ELR (cell line): Measurements from ENCODE around the gene GLMP.

Experiments
- DNase-seq: peaks from one replicate; pipeline ENCODE4 v3.0.0-alpha.2; 2015; ENCODE audit warnings: low read depth

GLMP gene

GRCh38 chr1:156285437-156285836 lies 10.0 kb downstream of the GLMP start:
- DNase-seq: no peak

DNA sequence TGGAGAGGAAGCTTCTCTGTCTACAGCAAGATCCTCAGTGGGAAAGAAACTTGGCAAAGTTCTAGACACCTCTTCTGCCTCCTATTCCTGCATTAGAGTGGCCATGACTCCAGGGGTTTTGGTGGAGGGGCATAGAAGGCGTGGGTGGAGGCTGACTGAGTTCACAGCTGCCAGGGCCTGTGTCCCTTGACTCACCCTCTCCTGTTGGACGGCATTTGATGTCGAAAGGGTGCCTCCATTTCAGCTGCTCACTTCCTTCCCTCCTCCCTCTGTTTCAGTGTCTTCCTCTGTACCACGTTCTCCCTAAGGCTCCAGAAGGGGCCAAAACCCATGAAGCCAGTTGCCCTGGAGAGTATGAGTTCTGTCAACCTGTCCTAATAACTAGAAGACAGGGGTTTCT lies 10.7 kb downstream of the GLMP start:
- DNase-seq: peak; percentile 40

DNA sequence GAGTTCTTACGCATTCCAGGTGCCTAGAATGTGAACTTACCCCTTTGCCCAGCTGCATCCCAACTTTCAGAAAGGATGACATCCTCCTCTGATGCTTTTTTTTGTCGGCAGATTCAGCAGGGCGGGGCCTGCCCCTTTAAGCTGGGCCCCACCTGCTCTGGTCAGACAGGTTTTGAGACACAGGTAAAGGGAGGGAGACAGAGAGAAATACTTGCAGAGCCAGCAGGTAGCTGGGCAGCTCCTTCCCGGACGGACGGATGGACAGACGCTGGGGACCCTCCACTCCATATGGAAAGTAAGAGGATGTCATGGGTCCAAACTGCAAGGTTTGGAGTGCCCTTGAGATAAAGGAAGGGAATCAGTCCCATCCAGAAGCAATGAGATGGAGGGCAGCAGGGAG lies 11.4 kb downstream of the GLMP start, which contains the start of gene TMEM79:
Gene TMEM79 (plus strand): TSS at position 214 of the 400 bp plus-strand sequence. CDS start 902 bp downstream, outside the sequence.
- DNase-seq: no peak

DNA sequence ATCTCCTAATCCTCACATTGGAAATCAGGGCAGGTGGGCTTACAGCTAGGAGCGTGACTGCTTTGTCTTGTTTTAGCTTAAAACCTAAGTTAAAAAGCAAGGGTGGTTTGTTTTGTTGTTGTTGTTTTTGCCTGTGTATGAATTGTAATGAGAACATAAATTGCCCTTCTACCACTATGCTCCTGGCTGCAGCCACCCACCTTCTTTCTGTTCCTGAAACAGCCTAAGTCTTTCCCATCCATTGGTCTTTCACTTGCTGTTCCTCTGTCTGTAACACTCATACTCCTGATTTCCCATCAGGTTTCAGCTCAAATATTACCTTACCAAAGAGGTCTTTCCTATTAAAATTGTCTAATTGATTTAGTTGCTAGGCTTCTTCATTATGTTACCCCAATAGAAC lies 12.0 kb downstream of the GLMP start:
- DNase-seq: no peak

DNA sequence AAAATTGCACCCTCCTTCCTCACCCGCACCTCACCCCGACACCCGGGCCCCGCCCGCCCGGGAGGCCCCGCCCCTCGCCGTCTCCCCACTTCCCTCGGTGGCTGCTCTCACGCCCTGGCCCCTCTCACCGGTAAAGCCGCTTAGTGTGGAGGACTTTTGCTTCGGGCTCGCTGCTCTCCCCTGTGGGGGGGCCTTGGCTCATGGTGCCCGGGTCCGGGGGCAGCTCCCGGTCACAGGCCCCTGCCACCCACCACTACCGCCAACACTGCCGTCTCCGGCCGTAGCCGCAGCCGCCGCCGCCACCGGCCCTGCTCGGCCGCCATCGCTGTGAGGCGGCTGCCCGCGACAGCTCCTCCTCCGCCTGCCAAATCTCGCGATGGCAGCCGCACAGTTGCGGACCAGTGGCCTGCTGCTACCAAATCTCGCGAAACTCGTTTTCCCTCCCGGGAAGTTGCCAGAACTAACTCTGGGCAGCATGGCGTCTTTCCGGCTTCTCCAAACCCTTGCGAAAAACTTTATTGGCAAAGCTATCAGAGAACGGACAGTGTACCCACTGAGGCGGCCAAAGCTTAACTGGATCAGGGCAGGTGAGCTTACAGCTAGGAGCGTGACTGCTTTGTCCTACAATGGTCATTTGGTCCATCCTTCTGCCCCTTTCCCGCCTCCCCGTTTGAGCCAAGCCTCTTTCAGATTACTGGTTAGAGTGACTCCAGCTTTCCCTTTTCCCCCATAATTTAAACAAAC lies 12.8 kb downstream of the GLMP start, which contains the start of gene SMG5:
Gene SMG5 (minus strand): TSS at position 347 of the 744 bp plus-strand sequence. CDS start 145 bp downstream, at position 202.
- peak; percentile 99 for DNase-seq

DNA sequence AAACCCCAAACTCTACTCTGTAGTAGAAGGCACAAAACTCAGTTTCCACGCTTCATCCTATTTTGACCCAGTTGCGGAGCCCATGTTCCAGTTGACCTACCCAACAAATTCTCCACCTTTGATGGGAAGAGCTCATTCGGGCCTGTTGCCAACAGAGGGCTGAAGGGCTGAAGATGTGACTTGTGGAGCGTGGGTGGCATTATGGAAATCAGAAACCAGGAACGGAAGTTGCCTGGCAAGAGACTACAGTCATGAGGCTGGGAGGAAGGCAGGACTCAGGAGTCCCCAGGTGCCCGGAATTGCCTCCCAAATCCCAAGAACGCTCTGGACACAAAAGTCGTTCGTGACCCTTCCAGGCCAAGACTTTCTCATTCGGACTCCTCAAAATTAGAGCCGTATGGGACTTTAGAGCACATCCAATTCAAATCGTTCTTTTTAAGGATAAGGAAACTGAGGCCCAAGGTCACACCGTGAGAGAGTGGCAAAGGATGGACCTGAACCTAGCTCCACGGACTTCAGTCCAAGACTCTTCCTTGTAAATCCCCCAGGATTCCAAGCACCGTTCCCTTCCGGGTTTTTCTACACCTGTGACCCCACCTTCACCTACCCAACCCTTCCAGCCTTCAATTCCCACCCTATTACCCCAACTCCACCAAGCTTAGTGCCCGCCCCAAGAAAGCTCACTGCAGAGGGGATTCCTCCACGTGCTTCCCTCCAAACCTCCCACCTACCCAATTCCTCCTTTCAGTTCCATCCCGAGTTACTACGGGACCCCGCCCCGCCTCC lies 13.6 kb downstream of the GLMP start:
- DNase-seq: peak; percentile 43

DNA sequence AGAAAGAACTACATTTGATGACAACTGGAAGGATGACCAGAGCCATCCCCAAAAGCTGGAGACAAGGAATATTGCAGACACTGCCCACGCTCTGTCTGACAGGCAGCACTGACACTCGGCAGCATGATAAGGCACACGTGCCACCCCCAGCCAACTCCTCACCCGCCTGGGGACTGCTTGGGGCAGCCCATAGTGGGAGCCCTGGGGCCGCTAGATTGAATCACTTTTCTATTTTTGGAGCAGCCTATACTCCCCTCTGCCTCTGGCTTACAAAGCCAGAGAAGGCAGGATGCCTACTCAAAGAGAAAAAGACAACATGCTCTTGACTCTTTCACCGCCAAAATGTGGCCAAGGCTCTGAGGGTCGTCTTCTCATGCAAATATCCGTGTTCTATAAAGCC lies 14.2 kb downstream of the GLMP start:
- peak; percentile 62 for DNase-seq

GRCh38 chr1:156279837-156280236 lies 15.6 kb downstream of the GLMP start:
- no peak for DNase-seq

DNA sequence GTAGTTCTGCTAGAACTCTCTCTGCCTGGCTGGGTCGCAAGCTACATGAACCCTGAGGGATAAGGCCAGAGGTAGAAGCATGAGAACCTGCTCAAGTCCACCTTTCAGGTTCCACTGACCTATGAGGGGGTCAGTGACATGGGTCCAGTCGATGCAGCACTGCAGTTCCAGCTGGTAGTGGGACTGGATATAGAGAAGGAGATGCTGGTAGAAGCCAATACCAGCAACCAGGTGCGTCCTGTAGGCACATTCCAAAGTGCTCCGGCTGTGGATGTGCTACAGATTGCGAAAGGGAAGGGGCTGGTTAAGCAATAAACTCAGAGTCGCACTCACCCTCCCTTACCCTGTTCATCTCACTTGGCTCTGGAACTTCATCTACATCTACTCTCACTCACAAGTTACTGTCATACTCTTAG lies 18.5 kb downstream of the GLMP start:
- DNase-seq: no peak

DNA sequence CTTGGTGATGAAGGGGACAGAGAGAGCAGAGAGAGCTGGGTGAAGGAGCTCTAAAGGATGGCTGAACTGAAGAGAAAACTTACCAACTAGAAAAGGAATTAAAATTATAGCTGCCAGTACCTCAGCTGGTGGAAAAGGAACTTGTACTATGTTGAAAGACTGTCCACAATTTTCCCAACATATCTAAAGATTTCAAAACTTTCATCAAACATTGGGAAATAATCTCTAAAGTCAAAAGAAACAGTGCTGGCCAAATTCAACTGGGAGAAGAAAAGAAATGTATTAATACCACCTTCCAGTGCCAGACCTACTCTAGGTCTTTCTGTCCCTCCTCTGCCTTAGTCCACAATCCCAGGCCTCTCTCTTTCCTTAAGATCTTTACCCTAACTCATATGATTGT lies 18.9 kb downstream of the GLMP start:
- DNase-seq: no peak

GRCh38 chr1:156270314-156270713 lies 25.2 kb downstream of the GLMP start:
- no peak for DNase-seq

- DNase-seq: peak; percentile 69
Observed at GRCh38 chr1:156268336-156268735, 27.1 kb downstream of the GLMP start.

GRCh38 chr1:156266051-156266450 lies 29.4 kb downstream of the GLMP start:
- no peak for DNase-seq

DNA sequence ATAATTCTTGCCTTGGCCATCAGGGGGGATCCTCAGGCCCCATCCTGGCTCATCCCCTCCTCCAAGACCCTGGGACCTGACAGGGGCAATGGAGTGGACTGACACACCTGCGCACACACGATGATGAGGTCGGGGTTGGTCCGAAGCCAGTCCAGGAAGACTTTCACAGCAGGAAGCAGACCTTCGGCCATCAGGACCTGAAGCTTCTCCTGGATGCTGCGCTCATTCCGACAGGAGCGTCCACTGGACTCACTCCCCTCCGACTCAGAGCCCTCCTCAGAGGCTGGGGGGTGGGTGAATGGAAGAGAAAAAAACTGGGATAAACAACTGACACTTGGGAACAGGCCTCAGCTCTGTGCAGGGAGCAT lies 32.2 kb downstream of the GLMP start:
- DNase-seq: no peak

DNA sequence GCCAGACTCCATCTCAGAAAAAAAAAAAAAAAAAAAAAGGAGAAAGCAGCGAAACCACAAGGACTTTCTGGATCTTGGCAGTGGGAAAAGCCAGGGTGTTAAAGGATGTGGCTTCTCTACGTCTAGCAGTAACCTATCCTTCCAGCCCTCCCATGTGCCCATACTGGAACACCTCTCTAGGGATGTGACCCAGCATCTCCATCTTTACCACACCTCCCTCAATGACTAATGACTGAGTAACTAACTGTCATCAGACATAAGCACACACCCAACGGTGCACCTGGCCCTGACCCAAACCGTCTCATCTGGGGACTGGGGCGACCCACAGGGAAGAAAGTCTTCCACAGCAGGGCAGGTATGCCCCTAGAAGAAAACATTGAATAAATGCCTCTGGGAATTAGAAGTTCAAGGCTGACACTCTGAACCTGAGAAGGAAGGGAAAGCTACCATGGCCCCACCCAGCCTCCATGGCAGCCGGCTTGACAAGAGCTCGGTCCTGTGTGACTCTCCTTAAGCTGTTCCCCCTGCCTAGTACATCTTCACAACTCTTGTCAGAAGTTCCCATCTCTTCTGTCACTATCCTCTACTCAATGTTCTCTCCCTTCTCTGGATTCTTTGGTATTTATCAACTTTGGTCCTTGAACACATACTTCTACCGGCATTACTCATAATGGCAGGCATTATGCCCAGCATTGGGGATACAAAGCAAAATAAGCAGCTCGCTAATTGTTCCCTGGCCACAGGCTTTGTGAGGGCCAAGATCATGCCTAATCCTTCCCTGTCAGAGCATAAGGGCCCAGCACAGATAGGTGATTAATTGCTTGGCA lies 32.8 kb downstream of the GLMP start:
- DNase-seq: peak; percentile 90

- DNase-seq: no peak
Observed at GRCh38 chr1:156260896-156261295, 34.6 kb downstream of the GLMP start.

GRCh38 chr1:156259805-156260204 lies 35.7 kb downstream of the GLMP start:
- peak; percentile 38 for DNase-seq

- no peak for DNase-seq
Observed at GRCh38 chr1:156258859-156259258, 36.6 kb downstream of the GLMP start.

GRCh38 chr1:156257711-156258110 lies 37.8 kb downstream of the GLMP start:
- no peak for DNase-seq

- DNase-seq: no peak
Observed at GRCh38 chr1:156253634-156254033, 41.8 kb downstream of the GLMP start.

- no peak for DNase-seq
Observed at GRCh38 chr1:156251527-156251926, 44.0 kb downstream of the GLMP start.

DNA sequence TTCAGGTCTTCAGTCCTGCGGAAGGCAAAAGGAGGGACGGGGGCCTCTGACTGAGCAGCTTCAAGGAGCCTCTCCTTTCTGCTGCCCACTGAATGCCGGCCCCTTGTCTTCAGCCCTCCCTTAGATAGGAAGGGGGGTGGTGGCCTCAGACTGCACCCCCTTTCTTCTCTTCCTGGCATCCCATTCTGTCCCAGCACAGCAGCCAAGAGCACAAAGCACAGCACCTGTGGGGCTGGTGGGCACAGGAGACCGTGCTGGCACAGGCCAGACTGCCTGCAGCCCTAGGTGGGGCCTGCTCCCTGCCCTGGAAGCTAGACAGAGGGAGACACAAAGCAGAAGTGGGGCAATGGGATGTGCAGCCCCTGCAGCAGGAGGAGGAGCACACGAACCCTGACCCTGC lies 45.9 kb downstream of the GLMP start:
- DNase-seq: no peak

GRCh38 chr1:156248323-156248683 lies 47.2 kb downstream of the GLMP start:
- no peak for DNase-seq
